PC-3 (cell line): ENCODE results near the gene NBPF9.
"Not testable (repeated sequence)": the region's sequence is repeated elsewhere in the genome, so short reads cannot be mapped to it uniquely, and the experiment has no call there.

ENCODE experiments used
- EZH2phosphoT487 ChIP-seq: fragments of 300-600 bp; sonication (generic); IDR thresholded peaks from 2 replicates; pipeline ENCODE4 v1.6.1; 2018; ENCODE audit warnings: mild to moderate bottlenecking, antibody characterized with exemption, low read length, borderline replicate concordance
- TF ChIP-seq, protein P1 (sequence below): fragments of 300-600 bp; sonication (generic); conservative IDR thresholded peaks from 2 replicates; pipeline ENCODE4 v1.5.1; 2017; ENCODE audit warnings: antibody characterized with exemption, low read depth, mild to moderate bottlenecking, low read length

DNA sequence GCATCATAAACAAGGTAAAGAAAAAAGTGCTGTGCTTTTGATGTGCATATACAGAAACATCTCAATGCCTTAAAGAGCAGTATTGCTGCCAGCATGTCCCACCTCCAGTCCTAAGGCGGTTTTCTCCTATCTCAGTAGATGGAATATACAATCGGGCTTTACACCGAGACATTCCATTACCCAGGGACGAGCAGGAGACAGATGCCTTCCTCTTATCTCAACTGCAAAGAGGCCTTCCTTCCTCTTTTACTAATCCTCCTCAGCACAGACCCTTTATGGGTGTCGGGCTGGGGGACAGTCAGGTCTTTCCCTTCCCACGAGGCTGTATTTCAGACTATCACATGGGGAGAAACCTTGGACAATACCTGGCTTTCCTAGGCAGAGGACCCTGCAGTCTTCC lies 10.2 kb downstream of the NBPF9 start:
- TF ChIP-seq, protein P1, sequence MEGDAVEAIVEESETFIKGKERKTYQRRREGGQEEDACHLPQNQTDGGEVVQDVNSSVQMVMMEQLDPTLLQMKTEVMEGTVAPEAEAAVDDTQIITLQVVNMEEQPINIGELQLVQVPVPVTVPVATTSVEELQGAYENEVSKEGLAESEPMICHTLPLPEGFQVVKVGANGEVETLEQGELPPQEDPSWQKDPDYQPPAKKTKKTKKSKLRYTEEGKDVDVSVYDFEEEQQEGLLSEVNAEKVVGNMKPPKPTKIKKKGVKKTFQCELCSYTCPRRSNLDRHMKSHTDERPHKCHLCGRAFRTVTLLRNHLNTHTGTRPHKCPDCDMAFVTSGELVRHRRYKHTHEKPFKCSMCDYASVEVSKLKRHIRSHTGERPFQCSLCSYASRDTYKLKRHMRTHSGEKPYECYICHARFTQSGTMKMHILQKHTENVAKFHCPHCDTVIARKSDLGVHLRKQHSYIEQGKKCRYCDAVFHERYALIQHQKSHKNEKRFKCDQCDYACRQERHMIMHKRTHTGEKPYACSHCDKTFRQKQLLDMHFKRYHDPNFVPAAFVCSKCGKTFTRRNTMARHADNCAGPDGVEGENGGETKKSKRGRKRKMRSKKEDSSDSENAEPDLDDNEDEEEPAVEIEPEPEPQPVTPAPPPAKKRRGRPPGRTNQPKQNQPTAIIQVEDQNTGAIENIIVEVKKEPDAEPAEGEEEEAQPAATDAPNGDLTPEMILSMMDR = not testable (repeated sequence)
- TF ChIP-seq EZH2phosphoT487 = not testable (repeated sequence)
